ENCODE results near the gene PIH1D1. TPM values are rescaled to one million over a fixed set of nuclear protein-coding genes. Genes with fewer than 3 reads are reported as not detected.
A peak's percentile ranks its signal among the peaks of the same experiment; 100 is the strongest.

The PIH1D1 gene
- total and polyA plus RNA-seq, 8 donors, result 58.9 to 193 (median 87.5) TPM

DNA sequence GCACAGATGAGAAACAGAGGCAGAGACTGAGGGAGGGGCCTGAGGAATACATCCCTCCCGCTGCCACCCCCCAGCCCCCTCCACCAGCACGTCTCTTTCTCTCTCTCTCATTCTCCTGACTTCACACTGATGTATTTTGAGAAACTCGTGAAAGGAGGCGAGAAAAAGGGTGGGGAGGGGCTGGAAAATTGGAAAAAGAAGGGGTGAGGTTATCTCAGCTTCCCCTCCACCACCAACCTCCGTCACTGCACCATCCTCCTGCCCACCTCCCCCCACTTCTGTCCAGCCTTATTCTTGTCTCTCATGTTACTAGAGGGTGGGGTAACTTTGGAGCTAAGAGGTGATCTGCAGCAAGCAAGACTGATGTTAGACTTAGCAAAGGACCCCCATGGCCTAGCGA, 11.8 kb downstream of the PIH1D1 start:
- 40 to 49% (median 43%) methylated on average over 6 of the region's 6 CpGs for WGBS, 5 donors
- H3K4me3 ChIP-seq, result no peak overlapping the region
- TF ChIP-seq POLR2A (IDR thresholded peaks at IDR 0.05) (no peak), CTCF (IDR thresholded peaks at IDR 0.05) (no peak), EP300 (IDR thresholded peaks at IDR 0.05) (no peak), POLR2AphosphoS5 (IDR thresholded peaks at IDR 0.05) (no peak)
- peaks cover 0 to 41% (median 24%) of the 10 kb centered on the region in 4 donors for H3K4me1 ChIP-seq
- peaks cover 5 to 83% (median 74%) of the 10 kb centered on the region in 3 donors for H3K27me3 ChIP-seq
- DNase-seq, result no peak
- intact Hi-C loops (cut with DNase I; ENCODE audit: low total_unique reads), result loop anchor here (5.0 kb wide), 1 partner anchor 48 kb away; no protein-coding TSS in a partner anchor
- no peak overlapping the region for H3K27ac ChIP-seq
- H3K36me3 ChIP-seq, result no peaks in the 10 kb centered on the region
- H3K9me3 ChIP-seq, result no peaks in the 10 kb centered on the region

- Histone ChIP-seq H3K4me3 (no peak overlapping the region), H3K27ac (no peak overlapping the region), H3K4me1 (peaks cover 0 to 34% (median 20%) of the 10 kb centered on the region in 4 donors), H3K9me3 (no peaks in the 10 kb centered on the region), H3K36me3 (no peaks in the 10 kb centered on the region), H3K27me3 (peaks cover 16 to 99% (median 89%) of the 10 kb centered on the region in 3 donors)
- 13 to 20% (median 15%) methylated on average over 6 of the region's 6 CpGs for WGBS, 5 donors
- intact Hi-C loops (cut with DNase I; ENCODE audit: low total_unique reads), result no loop called here
- TF ChIP-seq POLR2AphosphoS5 (IDR thresholded peaks at IDR 0.05) (no peak), EP300 (IDR thresholded peaks at IDR 0.05) (no peak), CTCF (IDR thresholded peaks at IDR 0.05) (no peak)
- no peak for DNase-seq
Observed at GRCh38 chr19:49438261-49438660, 13.4 kb downstream of the PIH1D1 start.

DNA sequence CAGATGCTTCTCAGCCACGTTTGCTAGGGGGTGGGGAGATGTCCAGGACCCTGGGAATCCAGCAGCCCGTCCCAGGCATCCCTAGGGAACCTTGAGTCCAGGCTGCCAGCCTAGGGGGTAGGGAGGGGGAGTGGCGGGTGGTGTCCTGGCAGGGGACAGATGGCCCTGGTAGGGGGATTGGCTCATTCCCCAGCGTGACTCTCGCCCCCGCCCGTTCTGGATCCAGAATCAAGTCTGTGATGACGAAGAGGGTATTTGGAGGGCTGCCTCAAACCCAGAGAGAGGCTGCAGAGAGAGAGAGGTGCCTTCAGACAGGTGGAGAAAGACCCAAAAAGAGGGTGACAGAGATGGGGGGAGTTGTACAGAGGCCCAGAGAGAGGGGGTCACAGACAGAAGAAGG, 14.4 kb downstream of the PIH1D1 start:
- WGBS, 5 donors, result 19 to 22% (median 20%) methylated on average over 8 of the region's 8 CpGs
- TF ChIP-seq POLR2AphosphoS5 (IDR thresholded peaks at IDR 0.05) (no peak), EP300 (IDR thresholded peaks at IDR 0.05) (no peak), POLR2A (IDR thresholded peaks at IDR 0.05) (no peak), CTCF (IDR thresholded peaks at IDR 0.05) (no peak)
- intact Hi-C loops (cut with DNase I; ENCODE audit: low total_unique reads), result no loop called here

GRCh38 chr19:49436381-49437017, 15.1 kb downstream of the PIH1D1 start:
- Histone ChIP-seq H3K4me1 (peaks cover 0 to 25% (median 14%) of the 10 kb centered on the region in 4 donors), H3K4me3 (no peak overlapping the region), H3K27me3 (peaks cover 27 to 100% (median 98%) of the 10 kb centered on the region in 3 donors), H3K9me3 (no peaks in the 10 kb centered on the region), H3K27ac (no peak overlapping the region), H3K36me3 (no peaks in the 10 kb centered on the region)
- WGBS, 5 donors, result 10 to 14% (median 11%) methylated on average over 22 to 42 of the region's 42 CpGs
- TF ChIP-seq EP300 (IDR thresholded peaks at IDR 0.05), result no peak
- no peak for TF ChIP-seq POLR2AphosphoS5 (IDR thresholded peaks at IDR 0.05)
- TF ChIP-seq POLR2A (IDR thresholded peaks at IDR 0.05), result no peak
- no peak for TF ChIP-seq CTCF (IDR thresholded peaks at IDR 0.05)
- DNase-seq, result peak in 1 of 2 donors; percentile 76
- intact Hi-C loops (cut with DNase I; ENCODE audit: low total_unique reads), result no loop called here

More for the DNA sequence above, 14.4 kb downstream of the PIH1D1 start:
- no peaks in the 10 kb centered on the region for H3K9me3 ChIP-seq
- no peak overlapping the region for H3K27ac ChIP-seq
- no peak for DNase-seq
- H3K36me3 ChIP-seq, result no peaks in the 10 kb centered on the region
- H3K4me3 ChIP-seq, result no peak overlapping the region
- H3K27me3 ChIP-seq, result peaks cover 26 to 100% (median 98%) of the 10 kb centered on the region in 3 donors
- peaks cover 0 to 30% (median 17%) of the 10 kb centered on the region in 4 donors for H3K4me1 ChIP-seq
